PC-3 (cell line): Measurements from ENCODE around the gene APCDD1L.

ENCODE experiments used
- EZH2phosphoT487 ChIP-seq: fragments of 300-600 bp; sonication (generic); IDR thresholded peaks from 2 replicates; pipeline ENCODE4 v1.6.1; 2018; ENCODE audit warnings: mild to moderate bottlenecking, antibody characterized with exemption, low read length, borderline replicate concordance
- TF ChIP-seq, protein P1 (sequence below): fragments of 300-600 bp; sonication (generic); conservative IDR thresholded peaks from 2 replicates; pipeline ENCODE4 v1.5.1; 2017; ENCODE audit warnings: antibody characterized with exemption, low read depth, mild to moderate bottlenecking, low read length

DNA sequence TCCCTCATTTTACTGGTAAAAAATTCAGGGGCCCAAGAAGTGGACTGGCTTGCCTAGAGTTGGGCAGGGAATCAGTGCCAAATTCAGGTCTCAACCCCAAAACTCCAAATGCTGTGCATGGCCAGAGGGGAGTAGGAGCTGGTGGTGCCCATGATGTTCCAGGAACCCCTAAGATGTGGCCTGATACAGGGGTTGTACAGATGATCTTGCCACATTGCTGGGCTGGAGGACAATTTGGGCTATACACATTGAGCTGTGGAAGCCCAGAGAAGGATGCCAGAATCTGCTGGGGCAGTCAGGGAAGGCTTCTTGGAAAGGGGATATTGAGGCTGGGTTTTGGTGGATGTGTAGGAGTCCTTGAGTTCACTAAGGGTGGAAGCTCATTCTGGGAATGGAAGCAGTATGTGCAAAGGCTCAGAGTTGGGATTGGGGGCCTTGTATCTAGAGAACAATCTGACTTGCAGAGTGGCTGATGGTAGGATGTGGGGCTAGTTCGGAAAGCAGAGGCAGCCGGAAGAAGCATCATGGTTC is 38.0 kb upstream of the APCDD1L start:
- no peak for TF ChIP-seq EZH2phosphoT487
- TF ChIP-seq, protein P1, sequence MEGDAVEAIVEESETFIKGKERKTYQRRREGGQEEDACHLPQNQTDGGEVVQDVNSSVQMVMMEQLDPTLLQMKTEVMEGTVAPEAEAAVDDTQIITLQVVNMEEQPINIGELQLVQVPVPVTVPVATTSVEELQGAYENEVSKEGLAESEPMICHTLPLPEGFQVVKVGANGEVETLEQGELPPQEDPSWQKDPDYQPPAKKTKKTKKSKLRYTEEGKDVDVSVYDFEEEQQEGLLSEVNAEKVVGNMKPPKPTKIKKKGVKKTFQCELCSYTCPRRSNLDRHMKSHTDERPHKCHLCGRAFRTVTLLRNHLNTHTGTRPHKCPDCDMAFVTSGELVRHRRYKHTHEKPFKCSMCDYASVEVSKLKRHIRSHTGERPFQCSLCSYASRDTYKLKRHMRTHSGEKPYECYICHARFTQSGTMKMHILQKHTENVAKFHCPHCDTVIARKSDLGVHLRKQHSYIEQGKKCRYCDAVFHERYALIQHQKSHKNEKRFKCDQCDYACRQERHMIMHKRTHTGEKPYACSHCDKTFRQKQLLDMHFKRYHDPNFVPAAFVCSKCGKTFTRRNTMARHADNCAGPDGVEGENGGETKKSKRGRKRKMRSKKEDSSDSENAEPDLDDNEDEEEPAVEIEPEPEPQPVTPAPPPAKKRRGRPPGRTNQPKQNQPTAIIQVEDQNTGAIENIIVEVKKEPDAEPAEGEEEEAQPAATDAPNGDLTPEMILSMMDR: no peak
